RWPE1 (cell line): Measurements from ENCODE around the gene PLXNB2.
A peak's percentile ranks its signal among the peaks of the same experiment; 100 is the strongest.

Experiments used
- CTCF ChIA-PET: fragments of 350-600 bp; sonication (Branson Sonifier 250); formaldehyde crosslinking; extraction: SDS; loops from one replicate; lab custom pipeline; 2021; lab: Yijun Ruan, JAX
- POLR2A ChIA-PET: fragments of 400-600 bp; formaldehyde crosslinking; extraction: SDS; loops from one replicate; lab custom pipeline; 2020; ENCODE audit warnings: antibody characterized with exemption; ENCODE audit not compliant: low non-redundant PET; lab: Yijun Ruan, JAX
- DNase-seq: peaks from one replicate; pipeline ENCODE4 v3.0.0; 2012; ENCODE audit warnings: low spot score
- H3K27ac ChIP-seq: fragments of 450-650 bp; 2 replicates; pipeline ENCODE4 v1.5.1; 2017
- CTCF ChIP-seq: fragments of 450-650 bp; conservative IDR thresholded peaks from 2 replicates; pipeline ENCODE4 v1.5.1; 2017; ENCODE audit warnings: low read depth, mild to moderate bottlenecking

Gene PLXNB2

DNA sequence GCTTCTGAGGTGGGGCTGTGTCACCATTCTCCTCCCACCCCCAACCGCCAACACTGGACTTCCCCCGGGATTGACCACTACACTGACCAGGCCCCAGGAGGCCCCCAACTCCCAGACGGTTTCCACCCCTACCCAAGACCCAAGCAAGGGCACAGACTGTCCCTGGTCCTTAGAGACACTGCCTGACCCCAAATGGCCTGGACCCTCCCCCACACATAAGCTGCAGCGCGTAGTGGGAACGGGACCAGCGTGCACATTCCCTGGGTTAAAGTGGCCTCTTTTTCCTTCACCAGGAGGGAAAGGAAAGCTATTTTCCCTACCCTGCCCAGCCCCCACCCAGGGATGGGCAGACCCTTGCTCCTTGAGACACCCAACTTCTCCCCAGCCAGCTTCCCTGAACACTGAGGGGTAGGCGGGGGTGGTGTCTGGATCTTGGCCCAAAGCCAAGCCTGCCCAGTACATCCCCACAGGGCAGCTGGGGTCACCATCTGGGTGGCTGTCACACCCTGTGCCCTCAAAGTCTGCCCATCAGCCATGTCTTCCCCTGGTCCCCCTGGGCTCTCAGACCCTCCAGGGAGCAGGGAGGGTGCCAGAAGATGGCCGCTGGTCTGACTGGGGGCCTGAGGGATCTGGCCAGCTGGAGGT lies 44.4 kb downstream of the PLXNB2 start:
- no peak for TF ChIP-seq CTCF
- H3K27ac ChIP-seq, result peak overlapping the region; percentile 91
- ChIA-PET POLR2A (no interaction called here), CTCF (interaction anchor here (0.7 to 1.0 kb wide), 2 partner anchors 64 to 79 kb away, joined by 3 read pairs; no protein-coding TSS in a partner anchor)
- DNase-seq, result no peak

DNA sequence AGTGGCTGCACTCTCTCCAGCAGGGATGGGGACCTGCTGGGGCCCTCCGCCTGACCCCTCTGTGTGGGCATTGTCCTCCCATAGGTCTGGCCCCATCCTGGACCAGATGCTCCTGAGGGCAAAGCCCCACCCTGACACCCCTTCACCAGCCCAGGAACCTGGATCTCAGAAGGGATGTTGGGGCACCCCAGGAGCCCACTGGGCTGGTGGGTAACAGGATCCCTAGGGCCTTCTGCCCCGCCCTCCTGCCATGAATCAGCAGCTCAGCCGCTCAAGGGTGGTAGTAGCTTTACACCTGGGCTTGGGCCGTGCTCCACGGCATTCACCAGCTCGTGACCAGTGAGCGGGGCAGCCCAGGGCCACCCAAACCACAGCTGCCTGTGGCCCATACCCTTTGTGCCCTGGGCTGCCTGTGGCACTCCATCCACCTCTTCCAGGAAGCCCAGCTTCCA lies 45.0 kb downstream of the PLXNB2 start:
- H3K27ac ChIP-seq, result peak overlapping the region; percentile 91
- POLR2A ChIA-PET, result no interaction called here
- DNase-seq, result peak; percentile 60
- CTCF ChIA-PET, result interaction anchor here (0.7 to 1.0 kb wide), 2 partner anchors 65 to 79 kb away, joined by 3 read pairs; no protein-coding TSS in a partner anchor
- no peak for TF ChIP-seq CTCF

- no peak for TF ChIP-seq CTCF
- H3K27ac ChIP-seq, result peak within 1 kb of the TSS; percentile 91
- POLR2A ChIA-PET, result no interaction called here
- CTCF ChIA-PET, result interaction anchor here (0.6 kb wide), 1 partner anchor 179 kb away, joined by 3 read pairs; no protein-coding TSS in a partner anchor
- no peak for DNase-seq
These were observed 45.6 kb downstream of the PLXNB2 start, which contains the start of gene MAPK12 for GRCh38 chr22:50261615-50262459. Gene MAPK12, minus strand, starts transcription at chr22:50261683. Its CDS starts 174 bp downstream, at chr22:50261509.

DNA sequence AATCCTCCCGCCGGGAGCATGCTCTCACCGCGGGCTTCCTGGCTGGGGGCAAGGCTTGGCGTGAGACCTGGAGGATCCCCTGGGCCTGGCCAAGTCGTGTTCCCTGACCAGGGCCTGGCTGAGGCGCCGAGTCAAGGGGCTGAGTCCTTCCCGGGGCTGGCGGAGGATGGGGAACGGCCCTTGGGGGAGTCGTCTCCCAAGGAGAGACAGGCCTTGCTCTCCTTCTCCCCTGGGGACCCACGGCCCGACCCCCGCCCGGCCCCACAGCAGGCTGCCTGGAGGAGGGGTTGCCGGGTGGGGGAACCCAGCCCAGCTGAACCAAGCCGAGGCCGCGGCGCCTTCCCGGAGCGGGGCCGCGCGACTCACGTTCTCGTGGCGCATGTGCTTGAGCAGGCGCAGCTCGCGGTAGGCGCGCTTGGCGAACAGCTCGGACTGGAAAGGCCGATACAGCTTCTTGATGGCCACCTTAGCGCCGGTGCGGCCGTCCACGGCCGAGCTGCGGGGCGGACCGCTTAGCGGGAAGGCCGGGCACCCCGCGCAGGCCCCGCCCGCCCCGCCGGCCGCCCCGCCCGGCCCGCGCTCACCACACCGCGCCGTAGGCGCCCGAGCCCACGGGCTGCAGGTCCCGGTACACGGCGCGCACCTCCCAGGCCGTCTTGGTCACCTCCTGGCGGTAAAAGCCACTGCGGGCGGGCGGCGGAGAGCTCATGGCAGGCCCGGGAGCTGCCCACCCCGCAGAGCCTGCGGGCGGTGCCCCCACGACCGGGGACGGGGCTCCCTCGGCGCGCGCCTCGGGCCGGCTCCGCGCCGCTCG lies 46.4 kb downstream of the PLXNB2 start:
- DNase-seq, result no peak
- ChIA-PET CTCF (interaction anchor here (0.6 kb wide), 1 partner anchor 180 kb away, joined by 3 read pairs; no protein-coding TSS in a partner anchor), POLR2A (no interaction called here)
- peak overlapping the region; percentile 91 for H3K27ac ChIP-seq
- no peak for TF ChIP-seq CTCF

DNA sequence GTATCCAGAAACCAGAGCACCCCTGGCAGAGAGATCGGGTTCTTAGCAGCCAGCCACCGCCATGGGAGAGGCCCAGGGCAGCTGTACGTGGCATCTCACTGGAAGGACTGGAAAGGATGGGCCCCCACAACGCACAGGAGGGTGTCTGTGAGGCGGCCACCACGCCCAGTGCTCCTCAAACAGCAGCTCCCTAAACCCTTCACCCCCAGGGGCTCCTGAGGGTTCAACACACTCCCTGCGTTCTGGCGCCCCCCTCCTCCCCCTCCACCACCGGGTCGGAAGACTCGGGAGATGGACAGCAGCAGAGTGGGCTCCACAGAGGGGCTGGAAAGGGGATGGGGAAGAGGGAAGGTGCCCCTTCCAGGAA lies 47.0 kb downstream of the PLXNB2 start:
- POLR2A ChIA-PET, result no interaction called here
- no peak for TF ChIP-seq CTCF
- H3K27ac ChIP-seq, result peak overlapping the region; percentile 91
- no peak for DNase-seq
- CTCF ChIA-PET, result interaction anchor here (0.6 kb wide), 1 partner anchor 86 kb away, joined by 4 read pairs; no protein-coding TSS in a partner anchor
